ENCODE data around the gene MKRN1.

The MKRN1 gene

DNA sequence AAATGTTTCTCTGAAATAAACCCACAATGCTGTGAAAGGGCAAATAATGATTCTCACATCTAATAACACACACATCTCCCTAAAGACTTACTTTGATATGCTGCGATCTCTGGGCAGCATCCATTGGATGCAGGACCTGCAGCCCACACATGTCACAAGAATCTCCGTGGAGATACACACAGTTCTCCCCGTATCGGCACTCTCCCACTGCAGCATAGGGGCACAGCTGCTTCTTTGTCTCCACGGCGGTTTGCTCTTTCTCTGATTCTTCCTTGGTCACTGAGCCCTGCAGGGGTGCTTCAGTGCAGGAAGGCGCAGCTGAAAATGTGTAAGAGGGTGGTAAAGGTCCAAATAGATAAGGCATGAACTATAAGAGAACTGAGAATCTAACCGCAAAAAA, 20.4 kb downstream of the MKRN1 start:
- Histone ChIP-seq H2AFZ (ENCODE audit: low read length) (no peak overlapping the region), H3K4me3 (ENCODE audit: low read length, poor library complexity, severe bottlenecking) (no peak overlapping the region), H3K4me2 (ENCODE audit: low read depth, low read length, poor library complexity, severe bottlenecking) (no peak overlapping the region), H4K20me1 (ENCODE audit: insufficient read depth, low read length, poor library complexity, severe bottlenecking) (peaks cover 18% of the 10 kb centered on the region), H3K27me3 (ENCODE audit: insufficient read depth, low read length, poor library complexity, severe bottlenecking) (no peaks in the 10 kb centered on the region), H3K9me2 (replicated peaks; ENCODE audit: low read depth, low read length) (no peaks in the 10 kb centered on the region), H3K79me2 (ENCODE audit: insufficient read depth, low read length) (peaks cover 15% of the 10 kb centered on the region; the same call in 1 of the 2 replicates), H3K4me1 (ENCODE audit: insufficient read depth, low read length, poor library complexity, severe bottlenecking) (no peaks in the 10 kb centered on the region), H3K9ac (ENCODE audit: low read depth, low read length, poor library complexity, severe bottlenecking) (no peak overlapping the region), H3K36me3 (ENCODE audit: insufficient read depth, low read length) (peaks cover 92% of the 10 kb centered on the region), H3K9me3 (ENCODE audit: insufficient read depth, low read depth, low read length) (no peaks in the 10 kb centered on the region), H3F3A (ENCODE audit: low read depth) (no peaks in the 10 kb centered on the region)
- TF ChIP-seq, protein P1, sequence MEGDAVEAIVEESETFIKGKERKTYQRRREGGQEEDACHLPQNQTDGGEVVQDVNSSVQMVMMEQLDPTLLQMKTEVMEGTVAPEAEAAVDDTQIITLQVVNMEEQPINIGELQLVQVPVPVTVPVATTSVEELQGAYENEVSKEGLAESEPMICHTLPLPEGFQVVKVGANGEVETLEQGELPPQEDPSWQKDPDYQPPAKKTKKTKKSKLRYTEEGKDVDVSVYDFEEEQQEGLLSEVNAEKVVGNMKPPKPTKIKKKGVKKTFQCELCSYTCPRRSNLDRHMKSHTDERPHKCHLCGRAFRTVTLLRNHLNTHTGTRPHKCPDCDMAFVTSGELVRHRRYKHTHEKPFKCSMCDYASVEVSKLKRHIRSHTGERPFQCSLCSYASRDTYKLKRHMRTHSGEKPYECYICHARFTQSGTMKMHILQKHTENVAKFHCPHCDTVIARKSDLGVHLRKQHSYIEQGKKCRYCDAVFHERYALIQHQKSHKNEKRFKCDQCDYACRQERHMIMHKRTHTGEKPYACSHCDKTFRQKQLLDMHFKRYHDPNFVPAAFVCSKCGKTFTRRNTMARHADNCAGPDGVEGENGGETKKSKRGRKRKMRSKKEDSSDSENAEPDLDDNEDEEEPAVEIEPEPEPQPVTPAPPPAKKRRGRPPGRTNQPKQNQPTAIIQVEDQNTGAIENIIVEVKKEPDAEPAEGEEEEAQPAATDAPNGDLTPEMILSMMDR (conservative IDR thresholded peaks at IDR 0.05; ENCODE audit: low read length), result no peak
- TF ChIP-seq EZH2phosphoT487 (IDR thresholded peaks at IDR 0.05; ENCODE audit: borderline replicate concordance), result no peak

DNA sequence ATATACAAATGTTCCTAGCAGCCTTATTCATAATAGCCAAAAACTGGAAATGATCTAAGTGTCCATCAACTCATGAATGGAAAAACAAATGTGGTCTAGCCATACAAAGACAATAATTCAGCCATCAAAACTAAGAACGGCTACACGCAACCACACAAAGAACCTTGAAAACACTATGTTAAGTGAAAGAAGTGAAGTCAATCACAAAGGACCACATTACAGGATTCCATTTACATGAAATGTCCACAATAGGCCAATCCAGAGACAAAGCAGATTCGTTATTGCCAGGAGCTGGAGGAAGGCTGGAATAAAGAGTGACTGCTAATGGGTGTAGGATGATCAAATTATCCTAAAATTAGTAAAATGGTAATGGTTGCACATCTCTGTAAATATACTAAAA, 21.1 kb downstream of the MKRN1 start:
- no peaks in the 10 kb centered on the region for H3K9me2 ChIP-seq (replicated peaks; ENCODE audit: low read depth, low read length)
- H3K9me3 ChIP-seq (ENCODE audit: insufficient read depth, low read depth, low read length), result no peaks in the 10 kb centered on the region
- peaks cover 18% of the 10 kb centered on the region for H4K20me1 ChIP-seq (ENCODE audit: insufficient read depth, low read length, poor library complexity, severe bottlenecking)
- H3F3A ChIP-seq (ENCODE audit: low read depth), result no peaks in the 10 kb centered on the region
- peaks cover 15% of the 10 kb centered on the region; the same call in 1 of the 2 replicates for H3K79me2 ChIP-seq (ENCODE audit: insufficient read depth, low read length)
- H3K4me3 ChIP-seq (ENCODE audit: low read length, poor library complexity, severe bottlenecking), result no peak overlapping the region
- H3K27me3 ChIP-seq (ENCODE audit: insufficient read depth, low read length, poor library complexity, severe bottlenecking), result no peaks in the 10 kb centered on the region
- no peak overlapping the region for H3K9ac ChIP-seq (ENCODE audit: low read depth, low read length, poor library complexity, severe bottlenecking)
- H3K4me2 ChIP-seq (ENCODE audit: low read depth, low read length, poor library complexity, severe bottlenecking), result no peak overlapping the region
- TF ChIP-seq, protein P1 (conservative IDR thresholded peaks at IDR 0.05; ENCODE audit: low read length), result no peak
- TF ChIP-seq EZH2phosphoT487 (IDR thresholded peaks at IDR 0.05; ENCODE audit: borderline replicate concordance), result no peak
- peaks cover 94% of the 10 kb centered on the region for H3K36me3 ChIP-seq (ENCODE audit: insufficient read depth, low read length)
- H2AFZ ChIP-seq (ENCODE audit: low read length), result no peak overlapping the region
- H3K4me1 ChIP-seq (ENCODE audit: insufficient read depth, low read length, poor library complexity, severe bottlenecking), result no peaks in the 10 kb centered on the region

DNA sequence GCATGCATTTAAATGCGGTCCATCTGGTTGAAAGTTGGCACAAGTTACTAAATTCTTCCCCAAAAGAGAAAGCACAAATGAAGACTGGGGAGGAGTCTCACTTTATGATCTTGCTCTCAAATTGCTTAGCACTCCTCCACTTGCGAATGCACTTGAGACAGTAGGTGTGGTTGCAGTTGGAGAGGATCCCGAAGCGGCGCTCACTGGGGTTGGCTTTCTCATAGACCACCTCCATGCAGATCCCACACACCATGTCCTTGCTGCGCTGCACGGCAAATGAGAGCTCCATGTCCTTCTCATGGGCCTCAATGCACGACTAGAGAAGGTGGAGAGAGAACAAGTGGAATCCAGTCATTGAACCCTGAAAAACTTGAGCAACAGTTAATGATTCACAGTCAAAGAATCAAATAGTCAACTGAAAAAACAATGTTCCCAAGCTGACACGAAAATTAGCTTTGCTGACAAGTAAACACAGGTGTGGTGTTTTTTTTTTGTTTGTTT, 22.7 kb downstream of the MKRN1 start:
- Histone ChIP-seq H4K20me1 (ENCODE audit: insufficient read depth, low read length, poor library complexity, severe bottlenecking) (peaks cover 16% of the 10 kb centered on the region), H3K9ac (ENCODE audit: low read depth, low read length, poor library complexity, severe bottlenecking) (no peak overlapping the region), H3K9me3 (ENCODE audit: insufficient read depth, low read depth, low read length) (no peaks in the 10 kb centered on the region), H3K4me3 (ENCODE audit: low read length, poor library complexity, severe bottlenecking) (no peak overlapping the region), H3K4me1 (ENCODE audit: insufficient read depth, low read length, poor library complexity, severe bottlenecking) (no peaks in the 10 kb centered on the region), H3K79me2 (ENCODE audit: insufficient read depth, low read length) (peaks cover 10% of the 10 kb centered on the region; the same call in 1 of the 2 replicates), H3F3A (ENCODE audit: low read depth) (no peaks in the 10 kb centered on the region), H3K4me2 (ENCODE audit: low read depth, low read length, poor library complexity, severe bottlenecking) (no peak overlapping the region), H3K36me3 (ENCODE audit: insufficient read depth, low read length) (peaks cover 91% of the 10 kb centered on the region), H3K9me2 (replicated peaks; ENCODE audit: low read depth, low read length) (no peaks in the 10 kb centered on the region), H3K27me3 (ENCODE audit: insufficient read depth, low read length, poor library complexity, severe bottlenecking) (no peaks in the 10 kb centered on the region), H2AFZ (ENCODE audit: low read length) (no peak overlapping the region)
- TF ChIP-seq, protein P1 (conservative IDR thresholded peaks at IDR 0.05; ENCODE audit: low read length), result no peak
- TF ChIP-seq EZH2phosphoT487 (IDR thresholded peaks at IDR 0.05; ENCODE audit: borderline replicate concordance), result no peak
